Measurements from ENCODE around the gene FOS. TPM values are rescaled to one million over a fixed set of nuclear protein-coding genes. Genes with fewer than 3 reads are reported as not detected.
A peak's percentile ranks its signal among the peaks of the same experiment; 100 is the strongest.

FOS gene
- total RNA-seq, 4 donors from 2014 or later = 62.2 to 181 (median 88.6) TPM

- Histone ChIP-seq H3K9me3 (no peaks in the 10 kb centered on the region), H3K4me1 (peaks cover 17 to 24% (median 18%) of the 10 kb centered on the region in 3 donors), H3K4me3 (no peak overlapping the region), H3K27me3 (no peaks in the 10 kb centered on the region), H3K36me3 (no peaks in the 10 kb centered on the region), H3K27ac (no peak overlapping the region)
- TF ChIP-seq CTCF (IDR thresholded peaks at IDR 0.05) (no peak), POLR2A (IDR thresholded peaks at IDR 0.05) (no peak)
- WGBS, 2 donors = 88 to 97% methylated on average over 3 of the region's 3 CpGs
- intact Hi-C loops (cut with DNase I) = loop anchor here (10.0 kb wide), 1 partner anchor 46 kb away; no protein-coding TSS in a partner anchor
- DNase-seq = no peak
These were observed 12.2 kb downstream of the FOS start for GRCh38 chr14:75290851-75291250.

- Histone ChIP-seq H3K4me1 (peaks cover 21 to 29% (median 23%) of the 10 kb centered on the region in 3 donors), H3K4me3 (no peak overlapping the region), H3K27ac (no peak overlapping the region), H3K27me3 (no peaks in the 10 kb centered on the region), H3K36me3 (no peaks in the 10 kb centered on the region), H3K9me3 (no peaks in the 10 kb centered on the region)
- 78 to 85% methylated on average over 5 of the region's 5 CpGs for WGBS, 2 donors
- intact Hi-C loops (cut with DNase I) = loop anchor here (10.0 kb wide), 1 partner anchor 47 kb away; no protein-coding TSS in a partner anchor
- no peak for DNase-seq
- TF ChIP-seq CTCF (IDR thresholded peaks at IDR 0.05) (no peak), POLR2A (IDR thresholded peaks at IDR 0.05) (no peak)
These were observed 12.7 kb downstream of the FOS start for GRCh38 chr14:75291331-75291730.

- no peaks in the 10 kb centered on the region for H3K36me3 ChIP-seq
- TF ChIP-seq POLR2A (IDR thresholded peaks at IDR 0.05) (no peak), CTCF (IDR thresholded peaks at IDR 0.05) (no peak)
- intact Hi-C loops (cut with DNase I) = loop anchor here (10.0 kb wide), 1 partner anchor 47 kb away; no protein-coding TSS in a partner anchor
- H3K9me3 ChIP-seq = no peaks in the 10 kb centered on the region
- 81 to 87% methylated on average over 7 to 9 of the region's 9 CpGs for WGBS, 2 donors
- no peaks in the 10 kb centered on the region for H3K27me3 ChIP-seq
- DNase-seq = no peak
- peaks cover 24 to 37% (median 29%) of the 10 kb centered on the region in 3 donors for H3K4me1 ChIP-seq
- no peak overlapping the region for H3K4me3 ChIP-seq
- H3K27ac ChIP-seq = no peak overlapping the region
These were observed 13.5 kb downstream of the FOS start for GRCh38 chr14:75292101-75292563.

- no peaks in the 10 kb centered on the region for H3K9me3 ChIP-seq
- H3K27ac ChIP-seq = no peak overlapping the region
- TF ChIP-seq POLR2A (IDR thresholded peaks at IDR 0.05) = no peak
- no peak for TF ChIP-seq CTCF (IDR thresholded peaks at IDR 0.05)
- 92 to 94% methylated on average over 7 of the region's 7 CpGs for WGBS, 2 donors
- no peaks in the 10 kb centered on the region for H3K36me3 ChIP-seq
- H3K27me3 ChIP-seq = no peaks in the 10 kb centered on the region
- H3K4me1 ChIP-seq = peaks cover 27 to 44% (median 36%) of the 10 kb centered on the region in 3 donors
- no peak overlapping the region for H3K4me3 ChIP-seq
- intact Hi-C loops (cut with DNase I) = loop anchor here (10.0 kb wide), 1 partner anchor 48 kb away; no protein-coding TSS in a partner anchor
- DNase-seq = no peak
These were observed 14.3 kb downstream of the FOS start for GRCh38 chr14:75292886-75293285.

GRCh38 chr14:75293920-75294648 lies 15.5 kb downstream of the FOS start:
- no peaks in the 10 kb centered on the region for H3K36me3 ChIP-seq
- H3K27me3 ChIP-seq = no peaks in the 10 kb centered on the region
- H3K9me3 ChIP-seq = no peaks in the 10 kb centered on the region
- WGBS, 2 donors = 0% methylated on average over 6 to 15 of the region's 59 CpGs
- H3K27ac ChIP-seq = peak overlapping the region; percentile 88 to 99 (median 94)
- intact Hi-C loops (cut with DNase I) = loop anchor here (10.0 kb wide), 1 partner anchor 49 kb away; no protein-coding TSS in a partner anchor
- H3K4me3 ChIP-seq = peak overlapping the region; percentile 42 to 83 (median 65)
- peak in 2 of 4 donors; percentile 41 to 80 for TF ChIP-seq POLR2A (IDR thresholded peaks at IDR 0.05)
- TF ChIP-seq CTCF (IDR thresholded peaks at IDR 0.05) = no peak
- DNase-seq = no peak
- H3K4me1 ChIP-seq = peaks cover 27 to 56% (median 41%) of the 10 kb centered on the region in 3 donors
